Activated gamma-delta T cell (primary cell): ENCODE measurements around the gene TRIM26.
"Not testable (repeated sequence)": the region's sequence is repeated elsewhere in the genome, so short reads cannot be mapped to it uniquely, and the experiment has no call there.

ENCODE experiments used
- DNase-seq: peaks from one replicate; lab custom pipeline; 2025; lab: John Stamatoyannopoulos, UW

TRIM26 gene

DNA sequence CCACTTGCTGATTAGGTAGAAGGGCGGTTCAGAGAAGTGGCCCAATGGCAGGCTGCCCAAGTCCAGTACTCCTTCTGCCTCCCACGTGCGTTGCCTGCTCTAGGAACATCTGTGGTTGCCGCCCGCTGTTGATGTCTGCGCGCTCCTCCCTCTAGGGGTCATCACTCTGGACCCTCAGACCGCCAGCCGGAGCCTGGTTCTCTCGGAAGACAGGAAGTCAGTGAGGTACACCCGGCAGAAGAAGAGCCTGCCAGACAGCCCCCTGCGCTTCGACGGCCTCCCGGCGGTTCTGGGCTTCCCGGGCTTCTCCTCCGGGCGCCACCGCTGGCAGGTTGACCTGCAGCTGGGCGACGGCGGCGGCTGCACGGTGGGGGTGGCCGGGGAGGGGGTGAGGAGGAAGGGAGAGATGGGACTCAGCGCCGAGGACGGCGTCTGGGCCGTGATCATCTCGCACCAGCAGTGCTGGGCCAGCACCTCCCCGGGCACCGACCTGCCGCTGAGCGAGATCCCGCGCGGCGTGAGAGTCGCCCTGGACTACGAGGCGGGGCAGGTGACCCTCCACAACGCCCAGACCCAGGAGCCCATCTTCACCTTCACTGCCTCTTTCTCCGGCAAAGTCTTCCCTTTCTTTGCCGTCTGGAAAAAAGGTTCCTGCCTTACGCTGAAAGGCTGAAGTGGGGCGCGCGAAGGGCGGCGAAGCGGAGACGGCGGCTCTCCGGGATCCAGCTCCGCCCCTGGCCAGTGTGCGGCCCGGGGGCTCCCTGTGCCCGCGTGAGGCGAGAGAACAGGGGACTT, 41.3 kb downstream of the TRIM26 start:
- DNase-seq = no peak

DNA sequence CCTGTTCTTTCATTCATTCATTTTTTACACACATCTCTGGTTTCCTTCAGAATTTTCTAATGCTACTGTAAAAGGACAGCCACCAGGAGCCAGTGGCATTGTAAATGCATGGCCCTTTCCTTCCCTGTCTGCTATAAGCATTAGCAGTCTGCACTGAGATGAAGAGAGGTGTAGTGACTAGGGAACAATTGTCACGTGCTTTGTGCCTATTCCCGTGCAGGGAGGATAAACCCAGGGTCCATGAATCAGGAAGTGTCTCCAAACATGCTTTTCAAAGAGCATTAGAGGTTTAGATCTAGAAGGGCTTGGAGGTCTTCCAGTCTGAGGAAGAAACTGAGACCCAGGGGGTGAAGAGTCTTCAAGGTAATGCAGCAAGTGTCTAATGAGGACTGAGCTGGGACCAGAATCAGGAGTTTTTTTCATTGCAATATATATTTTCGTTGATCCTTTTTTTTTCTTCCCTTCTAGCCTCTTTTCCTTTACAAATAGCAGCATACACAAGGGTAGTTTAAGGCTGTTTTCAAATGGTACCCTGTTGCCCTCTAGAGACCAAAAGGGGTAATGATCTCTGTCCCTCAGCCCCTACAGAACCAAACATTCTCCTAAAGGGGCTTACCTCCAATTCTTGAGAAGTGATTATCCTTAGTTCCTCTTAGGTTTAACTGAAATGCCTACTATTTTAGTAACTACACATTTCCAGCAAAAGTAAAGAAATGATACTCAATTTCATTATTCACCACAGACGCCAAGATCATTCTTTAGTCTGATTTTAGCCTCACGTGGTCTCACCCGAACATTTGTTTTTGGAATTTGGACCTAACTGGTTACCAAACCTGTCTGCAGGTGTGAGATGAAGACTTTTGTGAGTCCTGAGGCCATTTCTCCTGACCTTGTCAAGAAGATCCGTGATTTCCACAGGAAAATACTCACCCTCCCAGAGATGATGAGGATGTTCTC, 43.3 kb downstream of the TRIM26 start:
- no peak for DNase-seq

DNA sequence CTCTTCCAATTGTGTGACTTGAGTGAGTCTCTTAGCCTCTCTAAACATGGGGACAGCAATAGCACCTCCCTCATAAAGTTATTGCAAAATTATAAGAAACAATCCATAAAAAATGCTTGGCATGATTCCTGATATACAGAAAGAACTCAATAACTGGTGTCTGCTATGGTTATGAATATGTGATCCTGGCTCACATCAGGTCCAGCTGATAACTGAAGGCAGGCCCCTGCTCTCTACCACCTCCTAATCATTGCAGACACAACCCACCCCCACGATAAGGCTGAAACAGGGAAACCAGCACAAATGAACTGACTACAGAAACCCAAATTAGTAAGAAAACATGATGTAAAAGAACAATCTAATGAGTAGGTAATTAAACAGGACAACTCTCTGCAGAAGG, 44.5 kb downstream of the TRIM26 start:
- DNase-seq = no peak

DNA sequence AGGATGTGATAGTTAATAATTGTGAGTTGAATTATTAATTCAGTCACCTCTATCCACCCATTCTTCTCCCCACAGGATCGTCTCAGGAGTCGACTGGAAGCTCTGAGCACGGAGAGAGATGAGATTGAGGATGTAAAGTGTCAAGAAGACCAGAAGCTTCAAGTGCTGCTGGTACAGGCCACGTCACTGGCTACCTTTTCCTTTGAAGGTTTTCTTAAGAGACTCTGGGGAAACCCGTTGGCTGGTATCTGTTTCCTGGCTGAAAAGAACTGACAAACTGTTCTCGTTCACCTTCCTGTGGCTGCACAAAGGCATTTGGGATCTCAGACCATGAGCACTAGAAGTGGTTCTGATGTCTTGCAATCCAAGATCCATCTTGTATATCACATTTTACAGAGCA, 46.1 kb downstream of the TRIM26 start:
- no peak for DNase-seq

DNA sequence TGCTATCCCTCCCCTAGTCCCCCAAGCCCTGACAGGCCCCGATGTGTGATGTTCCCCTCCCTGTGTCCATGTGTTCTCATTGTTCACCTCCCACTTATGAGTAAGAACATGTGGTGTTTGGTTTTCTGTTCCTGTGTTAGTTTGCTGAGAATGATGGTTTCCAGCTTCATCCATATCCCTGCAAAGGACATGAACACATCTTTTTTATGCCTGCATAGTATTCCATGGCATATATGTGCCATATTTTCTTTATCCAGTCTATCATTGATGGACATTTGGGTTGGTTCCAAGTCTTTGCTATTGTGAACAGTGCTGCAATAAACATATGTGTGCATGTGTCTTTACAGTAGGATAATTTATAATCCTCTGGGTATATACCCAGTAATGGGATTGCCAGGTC, 48.0 kb downstream of the TRIM26 start:
- not testable (repeated sequence) for DNase-seq

DNA sequence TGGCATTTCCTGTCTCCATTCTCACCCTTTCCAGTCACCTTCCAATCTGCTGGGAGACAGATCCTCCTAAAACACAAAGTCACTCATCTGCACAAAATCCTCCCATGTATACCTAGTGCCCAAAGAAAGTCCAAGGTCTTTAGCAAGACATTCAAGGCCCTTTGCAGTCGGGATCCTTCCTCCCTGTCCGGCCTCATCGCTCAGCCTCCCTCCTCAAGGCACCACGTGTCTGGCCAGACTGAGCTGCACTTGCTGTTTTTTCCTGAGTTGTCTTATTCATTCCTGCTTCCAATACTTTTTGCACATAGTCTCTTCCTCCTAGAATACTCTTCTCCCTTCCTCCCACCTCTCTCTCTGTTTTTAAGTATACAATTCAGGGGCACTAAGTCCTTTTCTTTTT, 48.5 kb downstream of the TRIM26 start:
- no peak for DNase-seq

DNA sequence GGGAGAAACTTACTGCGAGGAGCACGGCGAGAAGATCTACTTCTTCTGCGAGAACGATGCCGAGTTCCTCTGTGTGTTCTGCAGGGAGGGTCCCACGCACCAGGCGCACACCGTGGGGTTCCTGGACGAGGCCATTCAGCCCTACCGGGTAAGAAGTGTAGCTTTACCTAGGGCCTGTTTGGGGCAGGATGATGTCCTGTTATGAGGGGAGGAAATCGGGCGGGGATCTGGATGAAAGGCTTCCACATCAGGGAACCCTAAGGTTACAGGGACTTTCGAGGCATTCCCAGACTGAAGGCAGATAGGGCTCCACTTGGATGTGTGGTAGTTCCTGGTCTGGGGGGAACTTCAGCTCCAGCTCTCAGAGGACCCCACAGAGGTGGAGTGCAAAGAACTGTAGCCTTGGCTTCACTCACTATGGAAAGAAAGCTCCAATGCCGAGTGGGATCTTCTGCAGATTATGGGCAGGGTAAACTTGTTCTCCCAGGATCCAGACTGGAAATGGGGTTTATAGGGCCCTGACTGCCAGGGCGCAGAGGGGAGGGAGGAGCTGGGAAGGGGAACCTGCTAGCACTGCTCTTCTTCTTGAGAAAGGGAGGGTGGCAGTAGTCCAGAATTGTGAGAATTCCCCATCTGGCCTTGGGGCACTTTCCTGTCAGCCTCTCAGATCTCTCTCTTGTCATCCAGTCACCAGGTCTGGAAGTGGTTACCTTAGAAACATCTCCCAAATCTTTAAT, 49.1 kb downstream of the TRIM26 start:
- no peak for DNase-seq

DNA sequence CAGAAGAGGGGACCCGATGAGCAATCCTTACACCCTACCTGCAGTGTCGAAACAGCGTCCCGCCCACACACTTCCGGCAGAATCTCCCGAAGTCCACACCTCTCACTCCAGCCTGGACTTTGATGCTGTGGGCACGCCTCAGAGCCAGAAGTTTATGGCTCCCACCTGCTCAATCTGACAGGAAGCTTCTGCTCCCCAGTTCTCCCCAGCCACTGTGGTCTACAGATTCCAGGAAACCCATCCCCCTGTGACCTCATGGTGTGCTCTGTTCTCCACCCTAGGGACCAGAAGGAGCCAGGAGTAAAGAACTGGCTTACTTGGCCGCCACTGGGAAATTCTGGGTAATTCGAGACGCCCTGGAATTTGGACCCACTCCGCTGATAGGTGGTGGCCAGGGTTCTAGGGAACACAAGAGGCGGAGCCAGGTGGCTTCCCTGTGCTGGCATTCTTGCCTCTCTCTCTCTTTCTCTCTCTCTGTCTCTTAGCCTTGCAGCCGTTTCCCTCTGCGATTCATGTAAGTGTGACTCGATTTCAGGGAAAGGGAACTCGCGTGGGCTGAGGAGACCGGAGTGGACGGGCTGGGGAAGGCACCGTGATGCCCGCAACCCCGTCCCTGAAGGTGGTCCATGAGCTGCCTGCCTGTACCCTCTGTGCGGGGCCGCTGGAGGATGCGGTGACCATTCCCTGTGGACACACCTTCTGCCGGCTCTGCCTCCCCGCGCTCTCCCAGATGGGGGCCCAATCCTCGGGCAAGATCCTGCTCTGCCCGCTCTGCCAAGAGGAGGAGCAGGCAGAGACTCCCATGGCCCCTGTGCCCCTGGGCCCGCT, 49.9 kb downstream of the TRIM26 start, which contains the start of gene TRIM15:
TSS of gene TRIM15 (plus strand) at position 457 of the 828 bp plus-strand sequence. CDS start at position 596, 139 bp downstream.
- DNase-seq = no peak

DNA sequence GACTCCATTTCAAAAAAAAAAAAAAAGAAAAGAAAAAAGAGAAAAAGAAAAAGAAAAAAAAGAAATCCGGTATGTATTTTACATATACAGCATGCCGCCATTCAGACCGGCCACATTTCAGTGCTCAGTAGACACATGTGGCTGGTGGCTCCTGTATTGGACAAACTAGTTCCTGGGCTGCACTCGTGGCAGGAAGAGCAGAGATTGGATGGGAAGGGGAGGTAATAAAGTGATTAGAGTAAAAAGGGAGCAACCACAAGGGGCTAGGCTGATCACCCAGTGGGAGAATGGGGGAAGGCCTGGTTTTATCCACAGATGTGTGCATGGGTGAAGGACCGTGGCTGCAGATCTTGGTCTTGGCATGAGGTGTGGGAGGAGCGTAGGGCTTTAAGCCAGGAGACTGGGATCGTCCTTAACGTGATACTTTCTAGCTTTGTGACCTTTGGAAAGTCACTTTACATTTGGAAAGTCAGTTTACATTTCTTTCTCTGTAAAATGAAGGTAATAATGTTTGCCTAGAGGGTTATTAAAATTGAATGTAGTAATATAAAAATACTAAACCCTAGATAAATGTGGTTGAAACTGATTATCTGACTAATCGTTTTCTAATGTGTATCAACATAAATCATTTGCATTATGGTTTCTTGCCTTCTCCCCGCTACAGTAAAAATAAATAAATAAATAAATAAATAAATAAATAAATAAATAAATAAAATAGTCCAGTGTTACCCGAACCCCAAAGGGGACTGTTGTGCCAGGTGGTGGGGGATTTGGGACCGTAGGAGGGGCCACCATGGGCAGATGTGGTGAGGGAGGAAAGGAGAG, 50.7 kb downstream of the TRIM26 start:
- no peak for DNase-seq

DNA sequence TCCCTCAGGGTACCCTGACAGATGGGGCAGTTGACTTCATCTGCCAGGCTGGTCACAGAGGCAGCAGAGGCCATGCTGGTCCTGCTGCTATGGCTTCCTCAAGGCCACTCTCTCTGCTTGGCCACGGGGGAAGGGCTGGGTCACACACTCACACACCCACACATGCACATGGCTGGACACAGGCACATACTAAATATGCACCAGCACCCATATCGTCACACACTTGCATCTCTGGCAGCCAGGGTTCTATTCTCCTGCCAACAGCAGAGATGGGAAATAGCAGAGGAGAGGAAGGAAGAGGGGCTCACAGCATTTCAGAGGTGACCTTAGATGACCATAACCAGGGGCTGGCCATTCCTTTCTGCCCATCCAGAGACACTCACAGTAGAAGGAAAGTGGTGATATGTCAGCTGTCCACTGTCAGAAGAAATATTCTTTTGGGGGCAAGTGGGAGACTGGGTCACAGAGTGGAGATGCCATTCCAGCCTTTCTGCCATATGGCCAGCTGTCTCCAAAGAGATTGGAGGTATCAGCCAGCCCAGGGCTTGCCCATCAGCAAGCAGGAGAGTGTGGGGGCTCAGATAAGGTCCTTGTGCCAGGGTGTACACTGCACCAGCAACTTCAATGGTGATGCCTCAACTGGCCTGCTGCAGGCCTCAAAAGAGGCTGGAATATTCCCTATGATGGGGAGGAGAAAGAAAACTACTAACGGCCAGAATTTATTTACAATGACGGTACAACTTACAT, 52.2 kb downstream of the TRIM26 start, which contains the start of gene TRIM10:
TSS of gene TRIM10 (minus strand) at position 427 of the 747 bp plus-strand sequence. CDS start at position 74, 353 bp downstream.
- no peak for DNase-seq

DNA sequence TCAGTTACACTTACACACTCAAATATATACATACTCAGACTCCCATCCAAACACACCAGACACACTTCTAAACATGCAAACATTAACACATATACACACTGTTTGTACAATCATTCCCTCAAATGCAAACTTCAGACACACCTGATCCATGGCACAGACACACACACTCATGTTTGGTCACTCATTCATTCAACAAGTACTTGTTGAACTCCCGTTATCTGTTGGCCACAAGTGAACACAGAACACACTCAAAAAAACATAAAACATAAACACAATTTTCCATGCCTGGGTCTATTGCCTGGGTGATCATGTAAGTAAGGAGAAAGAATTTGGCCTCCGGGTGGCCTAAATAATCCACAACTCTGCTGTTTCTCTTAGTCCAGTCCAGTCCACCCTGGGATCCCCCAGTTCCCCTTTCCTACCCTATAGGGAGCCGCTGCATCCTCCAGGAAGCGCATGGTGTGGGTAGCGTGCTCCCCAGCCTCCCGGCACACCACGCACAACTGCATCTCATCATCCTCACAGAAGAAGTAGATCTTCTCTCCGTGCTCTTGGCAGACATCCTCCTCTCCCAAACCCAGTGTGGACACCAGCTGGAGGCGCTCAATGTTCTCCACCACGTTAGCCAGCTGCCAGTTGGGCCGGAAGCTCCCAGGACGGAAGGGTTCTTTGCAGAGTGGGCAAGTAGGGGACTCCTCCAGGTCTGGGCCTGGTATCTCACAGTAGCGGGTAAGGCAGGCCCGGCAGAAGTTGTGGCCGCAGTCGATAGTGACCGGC, 53.0 kb downstream of the TRIM26 start:
- no peak for DNase-seq

DNA sequence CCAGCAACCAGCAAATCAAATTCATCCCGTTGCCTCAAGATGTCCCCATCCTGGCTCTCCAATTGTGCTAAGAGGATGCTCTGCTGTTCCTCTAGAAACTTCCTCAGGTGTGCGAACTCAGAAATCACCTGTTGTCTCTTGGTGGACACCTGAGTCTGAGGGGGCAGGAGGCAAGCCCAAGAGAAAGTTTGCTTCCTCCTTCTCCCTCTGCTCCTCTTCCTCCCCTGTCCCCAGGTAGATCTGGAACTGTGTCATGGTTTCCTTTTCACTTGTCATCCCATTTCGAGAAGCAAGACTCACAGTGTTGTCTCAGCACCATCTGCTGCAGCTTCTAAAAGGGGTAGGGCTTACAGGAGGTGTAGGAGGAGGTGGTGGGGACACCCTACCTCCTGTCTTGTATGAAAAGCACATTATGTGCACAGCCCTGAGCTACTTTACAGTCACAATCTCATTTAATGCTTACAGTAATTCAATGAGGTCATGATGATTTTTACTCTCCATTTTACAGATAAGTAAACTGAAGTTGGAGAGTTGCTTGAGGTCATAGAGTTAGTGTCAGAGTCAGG, 54.6 kb downstream of the TRIM26 start:
- no peak for DNase-seq

DNA sequence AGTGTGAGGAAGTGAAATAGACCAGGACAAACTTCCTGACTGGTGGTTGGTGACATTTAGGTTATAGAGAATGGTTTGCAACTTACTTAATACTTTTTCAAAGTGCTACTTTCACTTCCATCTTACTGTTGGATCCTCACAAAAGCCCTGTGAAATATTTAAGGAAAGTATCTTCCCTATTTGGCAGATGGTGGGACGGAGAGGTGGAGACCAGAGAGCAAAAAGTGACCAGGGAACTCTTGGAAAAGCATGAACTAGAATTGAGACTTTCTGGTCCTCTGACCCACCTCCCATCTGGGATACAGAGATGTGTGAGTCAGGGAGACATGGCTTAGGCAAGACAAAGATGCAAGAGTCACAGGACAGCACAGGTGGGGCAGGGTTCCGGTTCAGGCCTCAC, 55.2 kb downstream of the TRIM26 start:
- no peak for DNase-seq

DNA sequence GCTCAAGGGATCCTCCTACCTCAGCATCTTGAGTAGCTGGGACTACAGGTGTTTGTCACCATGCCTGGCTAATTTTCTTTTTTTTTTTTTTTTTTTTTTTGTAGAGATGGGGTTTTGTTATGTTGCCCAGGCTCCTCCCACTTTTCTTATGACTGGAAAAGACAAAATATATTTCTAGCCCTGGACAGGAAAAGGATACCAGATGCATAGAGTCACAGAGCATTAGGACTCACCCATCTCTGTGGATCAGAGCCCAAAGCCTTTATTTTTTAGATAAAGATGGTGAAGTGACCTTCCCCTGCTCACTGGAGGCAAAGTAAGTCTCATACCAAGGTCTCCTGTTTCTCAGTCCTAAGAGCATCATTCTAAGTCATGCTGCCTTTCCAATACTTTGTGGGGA, 55.6 kb downstream of the TRIM26 start:
- no peak for DNase-seq

DNA sequence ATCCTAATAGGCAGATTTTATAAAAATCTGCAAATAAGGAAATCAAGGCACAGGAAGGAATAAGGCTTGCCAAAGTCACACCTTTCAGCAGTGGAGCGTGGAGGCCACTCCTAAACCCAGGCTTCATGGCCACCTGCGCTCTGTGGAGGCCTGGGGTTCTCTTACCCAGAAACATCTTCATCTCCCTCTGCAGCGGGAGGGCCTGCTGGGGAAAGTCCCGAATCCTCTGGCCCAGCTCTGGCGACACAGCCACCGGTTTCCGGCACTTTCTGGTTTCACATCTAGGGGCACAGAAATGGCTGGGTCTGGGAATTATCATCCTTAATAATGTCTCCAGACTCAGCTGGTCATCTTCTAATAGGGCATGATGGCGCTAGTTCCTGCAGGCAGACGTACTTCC, 56.4 kb downstream of the TRIM26 start:
- no peak for DNase-seq

DNA sequence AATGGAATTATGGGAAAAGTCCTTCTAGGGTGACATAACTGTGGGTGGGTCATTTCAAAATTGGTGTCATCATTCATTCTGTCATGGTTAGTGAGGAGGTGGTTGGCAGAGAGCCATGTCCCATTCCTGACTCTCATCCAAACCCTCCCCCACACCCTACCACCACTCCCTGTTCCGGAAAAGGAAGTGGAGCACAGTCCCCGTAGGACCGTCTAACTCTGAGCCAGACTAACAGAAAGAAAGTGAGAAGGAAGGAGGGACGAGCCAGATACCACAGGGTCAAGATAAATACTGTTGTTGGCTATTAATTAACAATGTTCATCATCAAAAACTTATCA, 57.0 kb downstream of the TRIM26 start:
- DNase-seq = no peak

DNA sequence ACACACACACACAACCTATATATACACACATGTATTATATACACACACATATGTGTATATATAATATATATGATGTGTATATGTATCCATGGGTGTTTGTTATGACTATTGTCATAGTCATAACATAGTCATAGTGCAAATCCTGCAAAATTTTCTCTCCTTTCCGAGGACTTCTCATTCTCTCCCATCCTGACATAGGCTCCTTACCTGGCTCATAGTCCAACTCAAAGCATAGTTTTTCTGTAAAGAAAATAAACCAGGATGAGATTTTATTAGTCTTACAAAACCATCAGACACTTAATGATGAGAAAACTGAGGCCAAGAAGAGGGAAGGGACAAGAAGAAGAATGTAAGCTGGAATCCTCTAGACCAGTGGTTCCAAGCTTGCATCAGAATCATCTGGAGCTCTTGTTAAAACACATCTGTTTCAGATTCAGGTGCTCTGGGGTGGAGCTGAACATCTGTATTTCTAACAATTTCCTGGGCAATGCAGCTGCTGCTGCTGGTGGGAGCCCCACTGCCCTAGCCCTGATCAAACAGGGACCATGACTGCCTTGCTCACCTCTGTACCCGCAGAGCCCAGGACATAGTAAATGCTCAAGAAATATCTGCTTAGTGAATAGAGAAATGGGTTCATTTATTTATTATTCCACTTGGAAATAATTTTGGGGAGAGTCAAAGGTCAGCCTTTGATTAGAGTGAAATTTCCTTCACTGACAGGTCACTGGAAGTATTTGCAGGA, 57.5 kb downstream of the TRIM26 start:
- DNase-seq = no peak
